ENCODE data around the gene CHKB.

The CHKB gene

DNA sequence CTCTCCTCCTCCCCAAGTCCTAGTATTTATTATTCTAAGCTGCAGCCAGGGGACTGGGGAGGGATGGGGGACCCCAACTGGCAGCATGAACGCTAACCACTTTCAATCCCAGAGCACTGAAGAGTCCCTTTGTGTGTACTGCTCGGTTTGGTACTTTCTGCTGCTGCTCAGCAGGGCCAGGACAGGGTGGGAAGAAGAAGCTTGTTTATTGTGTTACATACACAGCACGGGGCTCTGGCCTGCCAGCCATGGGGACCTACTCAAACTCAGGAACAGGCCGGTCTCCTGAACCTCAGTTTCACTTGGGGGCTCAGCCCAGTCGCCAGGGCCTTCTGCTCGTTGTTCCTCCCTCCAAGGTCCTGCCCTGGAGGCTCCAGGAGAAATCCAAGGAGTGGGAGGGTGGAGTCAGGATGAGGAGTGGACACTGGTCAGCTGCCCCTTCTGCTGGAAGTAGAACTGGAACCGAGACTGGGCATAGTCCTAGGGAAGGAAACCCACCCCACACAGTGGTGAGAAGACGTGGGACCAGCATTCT is 3.8 kb downstream of the CHKB start:
- intact Hi-C loops (cut with micrococcal nuclease): no loop called here
- Mint-ChIP-seq H3K4me3 (no peak overlapping the region), H3K27me3 (peaks cover 9% of the 10 kb centered on the region), H3K4me1 (ENCODE audit: low read depth) (peaks cover 47% of the 10 kb centered on the region), H3K36me3 (ENCODE audit: low read depth) (peaks cover 56% of the 10 kb centered on the region), H3K9me3 (no peaks in the 10 kb centered on the region), H3K27ac (no peak overlapping the region)

- Mint-ChIP-seq H3K36me3 (ENCODE audit: low read depth) (peaks cover 60% of the 10 kb centered on the region), H3K27me3 (peaks cover 9% of the 10 kb centered on the region), H3K9me3 (no peaks in the 10 kb centered on the region), H3K4me1 (ENCODE audit: low read depth) (peaks cover 41% of the 10 kb centered on the region), H3K27ac (no peak within 1 kb of the TSS), H3K4me3 (no peak within 1 kb of the TSS)
- intact Hi-C loops (cut with micrococcal nuclease): loop anchor here (2.0 kb wide), 1 partner anchor 43 kb away; no protein-coding TSS in a partner anchor
Measured at GRCh38 chr22:50577987-50578775, 4.5 kb downstream of the CHKB start, which contains the start of gene CPT1B. CPT1B (minus strand) TSS chr22:50578427; CDS start chr22:50577915, 512 bp downstream.

GRCh38 chr22:50577697-50577986 is 5.0 kb downstream of the CHKB start:
- Mint-ChIP-seq H3K4me1 (ENCODE audit: low read depth) (peaks cover 41% of the 10 kb centered on the region), H3K9me3 (no peaks in the 10 kb centered on the region), H3K4me3 (no peak overlapping the region), H3K36me3 (ENCODE audit: low read depth) (peaks cover 63% of the 10 kb centered on the region), H3K27ac (no peak overlapping the region), H3K27me3 (peaks cover 9% of the 10 kb centered on the region)
- intact Hi-C loops (cut with micrococcal nuclease): loop anchor here (2.0 kb wide), 1 partner anchor 43 kb away; no protein-coding TSS in a partner anchor

DNA sequence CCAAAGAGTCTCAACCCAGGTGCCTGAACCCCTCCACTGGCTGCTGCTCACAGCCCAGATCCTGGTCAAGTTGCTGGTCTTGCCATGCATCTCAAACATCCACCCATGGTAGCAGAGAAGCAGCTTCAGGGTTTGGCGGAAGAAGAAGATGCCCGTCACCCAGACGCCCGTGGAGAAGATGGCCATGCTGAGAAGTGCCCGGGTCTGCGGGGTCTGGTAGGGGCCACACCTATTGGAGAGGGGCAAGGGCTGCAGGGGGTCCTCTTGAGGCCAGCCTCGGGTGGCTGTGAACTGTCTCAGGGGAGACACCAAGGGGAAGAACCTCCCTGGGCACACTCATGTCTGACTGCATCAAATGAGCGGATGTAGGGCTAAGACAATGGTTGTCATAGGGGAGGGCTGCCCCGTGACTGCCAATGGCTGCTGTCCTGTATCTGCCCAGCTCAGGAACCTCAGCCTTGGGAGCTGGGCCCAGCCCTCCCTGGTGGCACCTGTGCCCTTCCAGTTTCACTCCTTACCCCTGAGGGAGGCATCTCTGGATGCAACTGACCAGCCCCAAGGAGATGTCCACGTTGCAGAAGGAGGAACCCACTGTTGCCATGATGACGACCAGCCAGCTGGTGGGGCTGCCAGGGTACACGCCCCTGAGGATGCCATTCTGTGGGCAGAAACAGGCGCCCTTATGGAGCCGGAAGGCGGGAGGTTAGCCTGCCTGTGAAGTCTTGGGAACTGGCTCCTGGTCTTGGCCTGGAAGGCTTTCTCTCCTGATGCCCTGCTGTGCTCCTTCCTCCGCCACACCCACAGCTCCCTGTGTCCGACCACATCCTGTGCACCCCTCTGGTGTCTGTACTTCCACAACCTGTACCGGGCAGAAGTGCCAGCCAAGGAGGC is 5.6 kb downstream of the CHKB start:
- Mint-ChIP-seq H3K9me3 (no peaks in the 10 kb centered on the region), H3K4me1 (ENCODE audit: low read depth) (peaks cover 41% of the 10 kb centered on the region), H3K27ac (no peak overlapping the region), H3K27me3 (peaks cover 9% of the 10 kb centered on the region), H3K36me3 (ENCODE audit: low read depth) (peaks cover 64% of the 10 kb centered on the region), H3K4me3 (no peak overlapping the region)
- intact Hi-C loops (cut with micrococcal nuclease): loop anchor here (2.0 kb wide), 1 partner anchor 44 kb away; no protein-coding TSS in a partner anchor

DNA sequence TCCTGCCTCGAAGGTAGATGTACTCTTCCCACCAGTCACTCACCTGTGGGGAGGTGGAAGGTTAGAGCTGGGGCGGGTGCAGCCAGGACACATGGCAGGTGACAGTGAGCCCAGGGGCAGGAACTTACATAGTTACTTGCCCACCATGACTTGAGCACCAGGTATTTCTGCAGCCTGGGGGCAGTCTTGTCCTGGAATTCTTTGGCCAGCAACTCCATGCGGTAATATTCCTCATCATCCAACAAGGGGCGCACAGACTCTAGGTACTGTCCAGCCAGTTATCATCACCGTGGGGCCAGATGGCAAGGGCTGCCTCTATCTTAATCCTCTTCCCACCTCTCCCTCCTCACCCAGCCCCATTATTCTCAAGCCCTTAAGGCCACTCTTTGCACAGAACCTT is 6.6 kb downstream of the CHKB start:
- Mint-ChIP-seq H3K9me3 (no peaks in the 10 kb centered on the region), H3K4me1 (ENCODE audit: low read depth) (peaks cover 33% of the 10 kb centered on the region), H3K36me3 (ENCODE audit: low read depth) (peaks cover 69% of the 10 kb centered on the region), H3K27ac (no peak overlapping the region), H3K27me3 (peaks cover 9% of the 10 kb centered on the region), H3K4me3 (no peak overlapping the region)
- intact Hi-C loops (cut with micrococcal nuclease): loop anchor here (2.0 kb wide), 1 partner anchor 45 kb away; no protein-coding TSS in a partner anchor

GRCh38 chr22:50575426-50575941 is 7.2 kb downstream of the CHKB start:
- Mint-ChIP-seq H3K27me3 (peaks cover 9% of the 10 kb centered on the region), H3K27ac (no peak overlapping the region), H3K4me3 (no peak overlapping the region), H3K36me3 (ENCODE audit: low read depth) (peaks cover 69% of the 10 kb centered on the region), H3K4me1 (ENCODE audit: low read depth) (peaks cover 30% of the 10 kb centered on the region), H3K9me3 (no peaks in the 10 kb centered on the region)
- intact Hi-C loops (cut with micrococcal nuclease): no loop called here

DNA sequence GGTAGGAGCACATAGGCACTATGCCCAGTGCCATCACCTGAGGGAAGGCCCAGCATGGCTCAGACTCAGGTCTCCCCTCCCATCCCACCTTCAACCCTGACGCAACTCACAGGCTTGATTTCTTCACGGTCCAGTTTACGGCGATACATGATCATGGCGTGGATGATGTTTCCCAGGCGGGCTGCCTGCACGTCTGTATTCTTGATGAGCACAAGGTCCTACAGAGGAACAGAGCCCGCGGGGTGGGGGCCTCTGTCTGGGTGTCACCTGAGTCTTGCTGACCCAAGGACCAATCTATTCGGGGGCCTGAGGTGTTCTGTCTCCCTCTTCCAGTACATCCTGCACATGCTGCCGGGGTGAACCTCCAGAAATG is 8.3 kb downstream of the CHKB start:
- H3K4me1 Mint-ChIP-seq (ENCODE audit: low read depth): peaks cover 19% of the 10 kb centered on the region
- H3K27ac Mint-ChIP-seq: no peak overlapping the region
- H3K36me3 Mint-ChIP-seq (ENCODE audit: low read depth): peaks cover 69% of the 10 kb centered on the region
- H3K4me3 Mint-ChIP-seq: no peak overlapping the region
- no peaks in the 10 kb centered on the region for H3K9me3 Mint-ChIP-seq
- intact Hi-C loops (cut with micrococcal nuclease): no loop called here
- H3K27me3 Mint-ChIP-seq: peaks cover 9% of the 10 kb centered on the region

- intact Hi-C loops (cut with micrococcal nuclease): no loop called here
- Mint-ChIP-seq H3K4me3 (no peak overlapping the region), H3K27ac (no peak overlapping the region), H3K36me3 (ENCODE audit: low read depth) (peaks cover 69% of the 10 kb centered on the region), H3K9me3 (no peaks in the 10 kb centered on the region), H3K4me1 (ENCODE audit: low read depth) (peaks cover 14% of the 10 kb centered on the region), H3K27me3 (peaks cover 9% of the 10 kb centered on the region)
Measured at GRCh38 chr22:50573491-50574382, 8.9 kb downstream of the CHKB start.

DNA sequence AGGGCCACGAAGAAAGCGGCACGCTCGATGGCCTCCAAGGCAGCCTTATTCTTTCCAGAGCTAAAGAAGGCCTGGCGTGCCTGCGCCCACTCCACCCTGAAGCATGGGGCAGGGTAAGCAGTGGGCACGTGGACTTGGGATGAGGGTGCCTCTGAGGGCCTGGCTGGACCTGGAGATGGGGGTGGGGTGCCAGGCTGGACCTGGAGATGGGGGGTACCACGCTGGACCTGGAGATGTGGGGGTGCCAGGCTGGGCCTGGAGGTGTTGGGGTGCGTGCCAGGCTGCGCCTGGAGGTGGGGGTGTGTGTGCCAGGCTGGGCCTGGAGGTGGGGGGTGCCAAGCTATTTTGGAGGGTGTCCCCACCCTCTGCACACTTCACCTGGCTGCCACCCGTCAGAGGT is 9.7 kb downstream of the CHKB start:
- peaks cover 4% of the 10 kb centered on the region for H3K27me3 Mint-ChIP-seq
- no peaks in the 10 kb centered on the region for H3K9me3 Mint-ChIP-seq
- H3K4me1 Mint-ChIP-seq (ENCODE audit: low read depth): peaks cover 8% of the 10 kb centered on the region
- peaks cover 66% of the 10 kb centered on the region for H3K36me3 Mint-ChIP-seq (ENCODE audit: low read depth)
- no peak overlapping the region for H3K4me3 Mint-ChIP-seq
- intact Hi-C loops (cut with micrococcal nuclease): no loop called here
- no peak overlapping the region for H3K27ac Mint-ChIP-seq

DNA sequence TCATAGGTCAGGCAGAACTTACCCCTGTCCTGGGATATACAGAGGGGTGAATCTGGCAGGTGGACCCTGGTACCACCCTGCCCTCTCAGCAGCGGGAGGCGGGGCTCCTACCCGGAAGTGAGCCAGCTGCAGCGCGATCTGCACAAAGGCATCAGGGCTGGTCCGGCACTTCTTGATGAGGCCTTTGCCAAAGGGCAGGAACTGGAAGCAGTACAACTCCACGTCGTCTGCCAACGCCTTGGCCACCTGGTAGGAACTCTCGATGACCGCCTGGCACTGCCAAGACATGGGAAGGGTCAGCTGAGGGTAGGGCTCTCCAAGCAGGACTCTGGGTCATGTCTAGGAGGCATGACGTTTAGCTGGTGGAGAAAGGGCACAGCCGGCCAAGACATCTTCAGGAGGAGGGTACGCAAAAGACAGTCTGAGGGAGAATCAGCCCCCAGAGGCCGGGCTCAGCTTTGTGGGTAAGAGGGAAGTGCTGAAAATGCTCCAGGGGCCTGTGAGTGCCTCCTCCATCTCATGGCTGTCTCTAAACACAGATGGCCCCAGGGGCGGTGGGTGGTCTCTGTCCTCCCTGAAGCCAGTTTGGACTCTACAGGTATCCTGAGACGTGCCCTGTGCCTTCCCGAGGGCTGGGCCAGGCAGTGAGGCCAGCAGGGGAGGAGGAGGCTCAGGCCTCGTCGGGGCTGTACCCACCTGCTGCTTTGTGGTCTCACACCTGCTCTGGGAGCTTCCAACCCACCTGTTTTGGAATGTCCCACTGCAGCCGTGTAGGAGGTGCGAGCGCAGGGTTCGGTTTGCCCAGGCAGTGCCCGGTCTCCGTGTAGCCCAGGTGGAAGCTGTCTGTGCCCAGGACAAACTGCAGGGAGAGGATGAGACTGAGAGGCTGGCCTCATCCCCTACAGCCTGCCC is 11.1 kb downstream of the CHKB start:
- intact Hi-C loops (cut with micrococcal nuclease): no loop called here
- H3K27me3 Mint-ChIP-seq: peaks cover 2% of the 10 kb centered on the region

DNA sequence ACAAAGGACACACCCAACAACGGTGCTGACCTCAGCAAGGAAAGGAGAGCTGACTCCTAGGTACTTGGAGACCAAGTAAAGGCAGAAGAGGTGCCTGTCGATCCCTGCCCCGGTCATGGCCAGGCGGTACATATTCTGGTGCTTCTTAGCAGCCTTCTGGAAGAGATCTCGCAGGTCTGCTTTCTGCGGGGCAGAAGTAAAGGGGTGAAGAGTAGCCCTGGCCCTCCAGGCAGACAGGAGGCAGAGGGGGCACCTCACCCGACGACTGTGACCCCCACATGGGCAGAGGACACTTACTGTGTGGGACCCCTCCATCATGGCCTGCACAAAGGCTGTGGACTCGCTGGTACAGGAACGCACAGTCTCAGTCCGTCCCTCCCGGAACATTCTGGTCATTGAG is 11.8 kb downstream of the CHKB start:
- Mint-ChIP-seq H3K4me3 (no peak overlapping the region), H3K9me3 (no peaks in the 10 kb centered on the region), H3K36me3 (ENCODE audit: low read depth) (peaks cover 61% of the 10 kb centered on the region), H3K27ac (no peak overlapping the region), H3K4me1 (ENCODE audit: low read depth) (no peaks in the 10 kb centered on the region), H3K27me3 (peaks cover 2% of the 10 kb centered on the region)
- intact Hi-C loops (cut with micrococcal nuclease): no loop called here

More for the DNA sequence above, 11.1 kb downstream of the CHKB start:
- Mint-ChIP-seq H3K9me3 (no peaks in the 10 kb centered on the region), H3K36me3 (ENCODE audit: low read depth) (peaks cover 61% of the 10 kb centered on the region), H3K27ac (no peak overlapping the region), H3K4me1 (ENCODE audit: low read depth) (no peaks in the 10 kb centered on the region), H3K4me3 (no peak overlapping the region)

- Mint-ChIP-seq H3K4me3 (no peak overlapping the region), H3K9me3 (no peaks in the 10 kb centered on the region), H3K27me3 (peaks cover 2% of the 10 kb centered on the region), H3K4me1 (ENCODE audit: low read depth) (no peaks in the 10 kb centered on the region), H3K27ac (no peak overlapping the region), H3K36me3 (ENCODE audit: low read depth) (peaks cover 61% of the 10 kb centered on the region)
- intact Hi-C loops (cut with micrococcal nuclease): no loop called here
Measured at GRCh38 chr22:50569896-50570535, 12.6 kb downstream of the CHKB start.

Measured in dendritic cell treated with granulocyte-macrophage colony-stimulating factor and Interleukin-4, amounts not matched to agents 40 ng/mL and 50 ng/mL, for 4 days (primary cell).